Activated CD4-positive, alpha-beta T cell treated with anti-CD3 and anti-CD28 coated beads, Interleukin-2, amount 50 U/mL, for 16 hours (primary cell): ENCODE measurements around the gene LEO1.
A peak's percentile ranks its signal among the peaks of the same experiment; 100 is the strongest.
"Not testable (repeated sequence)": the region's sequence is repeated elsewhere in the genome, so short reads cannot be mapped to it uniquely, and the experiment has no call there.

Experiments used
- DNase-seq: peaks from one replicate; pipeline ENCODE4 v3.0.0-alpha.2; 2020

Gene LEO1

GRCh38 chr15:52003089-52003488, 31.5 kb upstream of the LEO1 start:
- DNase-seq, result not testable (repeated sequence)

DNA sequence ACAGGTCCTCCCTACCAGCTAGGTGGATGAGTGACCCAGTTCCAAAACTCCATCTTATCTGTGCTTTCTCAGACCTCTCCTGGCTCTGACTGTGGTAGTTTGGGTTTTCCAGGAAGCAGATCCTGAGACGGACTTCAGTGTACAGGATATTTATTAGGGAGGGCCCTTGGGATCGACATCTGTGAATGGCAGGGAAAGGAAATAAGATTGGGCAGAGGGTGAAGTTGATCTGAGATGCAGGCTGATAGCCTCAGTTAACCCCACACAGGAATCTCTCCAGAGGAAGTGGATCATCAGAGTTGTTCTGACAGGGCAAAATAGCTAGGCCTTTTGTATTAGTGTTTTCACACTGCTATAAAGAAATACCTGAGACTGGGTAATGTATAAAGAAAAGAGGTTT, 30.8 kb upstream of the LEO1 start:
- DNase-seq, result no peak

- DNase-seq, result no peak
These were observed 21.4 kb upstream of the LEO1 start for GRCh38 chr15:51992953-51993352.

DNA sequence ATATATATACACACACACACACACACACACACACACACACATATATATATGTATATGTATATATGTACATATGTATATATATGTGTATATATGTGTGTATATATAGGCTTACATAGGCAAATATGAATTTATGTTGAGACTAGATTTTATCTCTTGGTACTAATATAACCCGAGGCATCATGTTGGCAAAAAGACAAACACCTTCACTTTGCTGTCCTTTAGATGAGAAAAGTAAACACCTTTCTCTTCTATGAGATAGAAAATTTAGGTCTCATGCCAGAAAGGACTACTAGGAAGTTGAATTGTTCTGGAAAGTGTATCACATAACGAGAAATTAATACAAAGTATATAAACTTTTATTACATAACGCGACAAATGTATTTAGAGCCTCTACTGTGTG, 19.6 kb upstream of the LEO1 start:
- no peak for DNase-seq

- no peak for DNase-seq
These were observed 11.2 kb upstream of the LEO1 start for GRCh38 chr15:51982770-51983103.

DNA sequence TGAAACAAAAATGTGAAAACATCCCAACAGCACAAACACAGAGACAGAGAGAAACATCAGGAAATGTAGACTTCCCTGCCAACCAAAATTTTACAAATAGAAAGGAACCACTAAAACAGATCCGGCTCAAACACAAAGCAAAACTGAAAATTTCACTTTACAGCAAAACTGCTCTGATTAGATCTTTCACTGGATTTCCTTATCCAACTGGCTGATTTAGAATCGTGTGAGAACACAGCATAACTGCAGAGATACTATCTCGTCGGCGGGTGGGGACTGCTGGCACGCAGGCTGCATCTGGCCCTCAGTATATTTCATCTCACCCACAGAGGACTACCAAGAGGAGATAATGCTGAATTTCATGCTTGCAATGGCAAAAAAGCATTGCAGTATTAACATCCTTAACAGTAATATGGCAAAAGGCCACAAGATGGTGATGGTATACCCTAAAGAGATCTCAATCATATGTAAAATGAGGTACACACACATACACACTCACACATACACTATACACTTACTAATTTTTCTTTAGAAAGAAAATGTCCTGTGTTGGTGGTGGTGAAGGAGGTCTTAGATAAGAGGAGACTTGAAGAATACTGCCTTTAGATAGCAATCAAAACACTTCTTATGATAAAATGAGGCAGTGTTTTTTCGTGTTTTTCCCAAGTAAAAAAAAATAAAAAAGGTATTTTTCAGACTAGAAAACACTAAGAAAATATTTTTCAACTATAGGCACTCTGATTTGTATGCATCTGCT, 10.6 kb upstream of the LEO1 start:
- peak; percentile 93 for DNase-seq

DNA sequence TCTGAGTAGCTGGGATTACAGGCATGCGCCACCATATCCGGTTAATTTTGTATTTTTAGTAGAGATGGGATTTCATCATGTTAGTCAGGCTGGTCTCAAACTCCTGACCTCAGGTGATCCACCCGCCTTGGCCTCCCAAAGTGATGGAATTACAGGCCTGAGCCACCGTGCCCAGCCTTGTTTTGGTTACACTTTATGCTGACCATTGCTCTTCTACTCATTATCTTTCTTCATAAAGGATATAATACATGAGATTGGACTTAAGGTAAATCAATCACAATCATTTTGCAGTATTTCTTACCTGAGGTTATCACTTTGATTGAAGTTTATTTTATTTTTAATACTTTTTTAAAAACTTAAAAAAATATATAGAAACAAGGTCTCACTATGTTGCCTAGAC, 2.2 kb upstream of the LEO1 start:
- no peak for DNase-seq

DNA sequence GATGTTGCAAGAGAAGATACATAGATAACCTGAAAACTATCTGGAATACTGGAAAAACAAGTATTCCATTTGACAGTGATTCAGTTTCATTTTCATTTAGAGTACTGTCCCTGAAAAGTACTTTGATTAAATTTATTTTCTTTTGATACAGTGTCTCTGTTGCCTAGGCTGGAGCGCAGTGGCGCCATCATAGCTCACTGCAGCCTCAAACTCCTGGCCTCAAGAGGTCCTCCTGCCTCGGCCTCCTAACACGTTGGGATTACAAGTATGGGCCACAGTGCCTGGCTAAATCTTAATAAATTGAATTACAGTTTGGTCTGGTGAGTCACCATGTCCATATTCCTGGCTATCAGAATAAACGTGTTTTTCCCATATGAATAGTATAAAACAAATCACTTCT, 1.6 kb upstream of the LEO1 start:
- DNase-seq, result no peak

DNA sequence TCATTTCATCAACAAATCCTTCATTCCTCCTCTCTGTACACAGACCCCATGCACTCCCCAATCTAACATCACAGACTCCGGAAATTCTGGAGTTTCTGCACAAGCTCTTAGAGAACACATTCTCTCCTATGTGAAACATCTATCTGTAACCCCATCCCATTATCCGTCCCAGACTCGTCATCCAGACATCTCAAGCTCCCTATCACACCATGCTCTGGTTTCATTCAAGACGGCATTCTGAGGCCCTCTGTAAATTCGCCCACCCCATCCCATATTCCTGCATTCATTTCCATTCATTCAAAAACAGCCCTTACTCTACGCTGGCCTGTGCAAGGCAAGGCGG, 575 bp downstream of the LEO1 start:
- no peak for DNase-seq

GRCh38 chr15:51970132-51970817, 1.3 kb downstream of the LEO1 start:
- no peak for DNase-seq

GRCh38 chr15:51969728-51970127, 1.9 kb downstream of the LEO1 start:
- DNase-seq, result no peak

DNA sequence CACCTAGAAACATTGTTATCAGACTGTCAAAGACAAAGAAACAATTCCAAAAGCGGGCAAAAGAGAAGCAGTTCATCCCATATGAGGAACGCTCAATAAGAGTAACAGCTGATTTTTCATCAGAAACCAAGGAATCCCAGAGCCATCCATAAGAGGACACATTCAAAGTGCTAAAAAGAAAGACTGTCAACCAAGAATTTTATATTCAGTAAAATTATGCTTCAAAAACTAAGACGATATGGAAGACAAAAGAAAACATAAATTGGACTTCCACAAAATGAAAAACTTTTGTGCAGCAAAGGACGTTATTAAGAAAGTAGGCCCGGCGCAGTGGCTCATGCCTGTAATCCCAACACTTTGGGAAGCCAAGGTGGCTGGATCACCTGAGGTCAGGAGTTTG, 4.0 kb downstream of the LEO1 start:
- DNase-seq, result no peak

- peak; percentile 18 for DNase-seq
These were observed 5.4 kb downstream of the LEO1 start for GRCh38 chr15:51966192-51966591.

DNA sequence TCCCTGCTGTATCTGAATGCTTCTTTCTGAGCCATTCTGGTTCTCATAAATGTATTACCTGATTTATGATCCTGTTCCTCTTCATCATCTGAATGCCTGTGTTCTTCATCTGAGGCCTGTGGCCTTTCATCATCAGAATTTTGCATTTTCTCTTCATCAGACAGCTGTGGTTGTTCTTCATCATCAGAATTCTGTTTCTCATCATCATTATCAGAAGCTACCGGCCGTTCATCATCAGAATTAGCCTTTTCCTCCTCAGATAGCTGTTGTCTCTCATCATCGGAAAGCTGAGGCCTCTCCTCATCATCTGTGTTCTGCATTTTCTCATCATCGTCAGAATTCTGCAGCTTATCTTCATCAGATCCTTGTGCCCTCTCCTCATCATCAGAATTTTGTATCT, 5.9 kb downstream of the LEO1 start:
- DNase-seq, result no peak

DNA sequence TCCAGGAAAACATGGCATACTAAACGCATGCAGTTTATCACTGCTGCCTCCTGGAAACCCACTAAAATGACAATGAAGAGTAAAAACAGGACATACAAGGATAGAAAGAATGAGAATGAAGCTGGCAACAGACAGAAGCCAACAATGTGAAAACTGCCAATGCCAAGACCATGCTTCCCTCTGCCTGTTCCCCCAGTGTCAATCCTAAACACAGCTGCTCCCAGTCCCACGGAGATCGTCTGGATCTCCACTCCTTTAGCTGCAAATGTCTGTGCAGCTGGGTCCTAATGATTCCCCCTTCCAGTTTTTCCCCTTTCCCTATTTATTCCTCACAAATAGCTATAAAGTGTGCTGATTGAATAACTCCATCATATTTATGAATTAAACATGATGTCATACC, 16.1 kb downstream of the LEO1 start:
- DNase-seq, result no peak

- no peak for DNase-seq
These were observed 18.8 kb downstream of the LEO1 start for GRCh38 chr15:51952805-51953204.

- DNase-seq, result no peak
These were observed 24.5 kb downstream of the LEO1 start for GRCh38 chr15:51947124-51947523.

DNA sequence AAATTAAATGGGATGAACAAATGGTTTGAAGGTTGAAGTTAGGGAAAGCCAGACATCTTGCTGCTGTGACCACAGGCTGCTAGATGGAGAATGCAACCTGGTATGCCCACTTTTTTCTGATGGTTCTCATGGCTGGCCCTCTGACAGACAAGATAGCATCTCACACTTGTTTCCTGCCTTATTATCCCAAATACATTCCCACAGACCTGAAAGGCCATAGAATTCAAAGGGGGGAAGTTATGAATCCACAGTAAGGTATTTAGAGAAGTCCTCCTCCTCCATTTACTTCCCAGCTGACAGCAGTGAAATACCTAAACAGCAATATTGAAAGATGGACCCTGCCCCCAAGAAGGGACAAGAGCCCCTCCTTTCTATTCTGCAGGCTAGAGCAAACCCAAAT, 32.4 kb downstream of the LEO1 start:
- no peak for DNase-seq

GRCh38 chr15:51938286-51938685, 33.3 kb downstream of the LEO1 start:
- no peak for DNase-seq

DNA sequence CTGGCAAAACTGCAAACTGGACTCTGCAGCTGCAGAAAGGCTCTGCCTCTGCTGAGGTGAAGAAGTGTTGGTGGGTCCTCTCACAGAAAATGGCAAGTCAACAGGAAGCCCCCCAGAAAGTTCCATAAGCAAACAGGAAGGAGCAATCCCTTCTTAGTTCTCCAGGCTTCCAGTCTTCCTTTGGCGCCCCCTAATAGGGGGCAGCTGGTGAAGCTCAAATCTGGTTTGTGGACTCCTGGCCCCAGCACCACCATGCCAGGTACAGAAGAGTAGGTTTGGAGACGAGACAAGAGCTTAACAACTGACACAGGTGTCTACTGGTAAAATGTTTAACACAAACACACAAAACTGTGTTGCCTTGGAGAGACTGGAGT, 35.5 kb downstream of the LEO1 start:
- no peak for DNase-seq

DNA sequence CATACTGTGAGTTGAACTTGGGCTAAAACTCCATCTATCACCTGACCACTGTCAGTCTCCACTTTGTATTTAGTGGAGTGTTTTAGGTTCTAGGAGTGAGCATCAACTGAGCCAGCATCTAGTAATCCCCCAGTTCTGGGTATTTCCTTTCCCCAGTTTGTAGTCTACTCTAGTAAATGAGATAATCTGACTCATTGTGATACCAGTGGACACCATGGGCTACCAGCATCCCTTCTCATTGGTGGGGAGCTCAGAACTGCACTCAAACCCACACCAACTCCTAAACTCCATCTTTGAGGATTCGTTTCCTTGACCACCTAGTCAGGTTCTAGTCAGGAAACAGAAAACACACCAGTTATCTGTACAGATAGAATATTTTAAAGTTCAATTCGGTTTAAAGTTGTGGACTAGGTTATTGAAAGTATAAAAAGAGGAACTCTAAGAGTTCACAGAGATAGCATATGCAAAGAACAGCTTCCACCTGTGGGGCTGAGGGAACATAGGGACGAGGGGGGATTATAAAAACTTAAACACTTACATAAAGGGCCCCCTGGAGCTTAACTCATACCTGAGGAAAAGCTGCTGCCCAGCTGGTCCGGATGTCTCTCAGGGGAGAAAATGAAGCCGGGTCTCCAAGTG, 36.0 kb downstream of the LEO1 start:
- peak; percentile 49 for DNase-seq

GRCh38 chr15:51932161-51932560, 39.4 kb downstream of the LEO1 start:
- no peak for DNase-seq

GRCh38 chr15:51931638-51932037, 39.9 kb downstream of the LEO1 start:
- no peak for DNase-seq

GRCh38 chr15:51931016-51931415, 40.6 kb downstream of the LEO1 start:
- no peak for DNase-seq

DNA sequence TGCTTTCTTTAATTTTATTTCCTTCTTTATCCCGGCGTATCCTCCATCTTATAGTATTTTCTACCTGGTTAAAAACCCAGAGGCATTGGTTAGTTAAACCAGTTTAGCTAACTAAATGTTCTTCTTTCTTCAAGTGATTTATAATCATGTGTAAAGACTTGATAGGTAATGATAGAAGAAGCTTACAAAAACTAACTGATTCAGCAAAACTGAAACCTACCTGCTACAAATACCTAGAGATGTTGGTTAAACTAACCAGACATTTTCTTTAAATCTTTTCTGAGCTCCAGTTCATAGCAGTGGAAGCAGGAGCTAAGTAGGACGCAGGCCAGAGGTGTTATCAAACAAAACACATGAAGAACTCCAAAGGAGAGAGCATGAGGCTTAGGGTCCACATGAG, 44.8 kb downstream of the LEO1 start:
- DNase-seq, result no peak
